Pons (tissue), 1 donor: Measurements from ENCODE around the gene AGER.
A peak's percentile ranks its signal among the peaks of the same experiment; 100 is the strongest.

Experiments
- DNase-seq: peaks from one replicate; pipeline ENCODE4 v3.0.0-alpha.2; 2016; ENCODE audit warnings: low spot score

AGER gene

DNA sequence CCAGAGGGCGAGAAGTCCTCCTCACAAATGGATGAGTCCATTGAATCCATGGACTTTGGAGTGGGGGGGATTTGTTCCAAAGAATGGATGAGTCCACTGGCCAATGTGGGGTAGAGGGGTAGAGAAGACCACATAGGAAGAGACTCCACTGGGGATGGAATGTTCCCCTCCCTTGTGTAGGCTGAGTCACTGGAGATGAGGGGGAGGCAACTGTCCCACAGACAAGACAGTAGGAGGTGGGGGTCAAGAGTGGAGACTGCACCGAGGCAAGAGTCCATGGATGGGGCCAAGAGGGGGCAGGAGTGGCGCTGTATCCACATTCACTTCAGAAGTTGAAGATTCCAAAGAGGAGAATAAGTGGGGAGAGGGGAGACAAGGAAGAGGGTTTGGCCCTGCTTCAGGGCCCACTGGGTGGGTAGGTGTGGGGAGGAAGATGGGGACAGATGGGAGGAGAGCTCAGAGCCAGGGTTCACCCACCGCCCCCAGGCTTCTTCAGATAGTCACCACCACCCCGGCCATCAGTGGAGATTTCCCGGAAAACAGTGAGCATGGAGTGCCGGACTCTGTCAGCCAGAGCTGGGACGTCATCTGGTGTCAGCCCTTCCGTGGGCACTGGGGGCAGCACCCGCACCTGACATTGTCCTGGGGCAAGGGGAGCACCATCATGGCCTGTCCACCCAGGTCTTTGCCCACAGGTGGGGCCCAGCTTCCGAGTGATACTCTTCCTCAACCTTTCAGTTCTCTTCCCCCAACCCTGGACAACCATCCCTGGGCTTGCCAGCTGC is 15.1 kb downstream of the AGER start:
- DNase-seq = no peak

DNA sequence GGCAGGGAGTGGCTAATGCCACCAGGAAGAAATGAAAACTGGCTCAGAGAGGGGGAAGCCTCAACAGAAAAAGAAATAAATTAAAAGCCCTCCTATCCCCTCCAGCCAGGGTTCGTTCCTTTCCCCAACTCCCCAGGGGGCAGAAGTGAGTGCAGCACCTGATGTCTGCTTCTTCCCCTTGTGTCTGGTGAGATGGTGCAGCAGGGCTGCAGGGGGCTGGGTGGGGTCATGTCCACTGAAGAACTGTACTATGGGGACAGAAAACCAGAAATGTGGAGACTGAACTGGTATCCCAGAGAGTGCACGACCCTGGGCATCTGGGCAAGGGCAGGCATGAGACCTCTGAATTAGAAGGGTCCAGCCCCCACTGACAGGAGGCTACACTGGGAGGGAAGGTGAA is 15.7 kb downstream of the AGER start:
- no peak for DNase-seq

DNA sequence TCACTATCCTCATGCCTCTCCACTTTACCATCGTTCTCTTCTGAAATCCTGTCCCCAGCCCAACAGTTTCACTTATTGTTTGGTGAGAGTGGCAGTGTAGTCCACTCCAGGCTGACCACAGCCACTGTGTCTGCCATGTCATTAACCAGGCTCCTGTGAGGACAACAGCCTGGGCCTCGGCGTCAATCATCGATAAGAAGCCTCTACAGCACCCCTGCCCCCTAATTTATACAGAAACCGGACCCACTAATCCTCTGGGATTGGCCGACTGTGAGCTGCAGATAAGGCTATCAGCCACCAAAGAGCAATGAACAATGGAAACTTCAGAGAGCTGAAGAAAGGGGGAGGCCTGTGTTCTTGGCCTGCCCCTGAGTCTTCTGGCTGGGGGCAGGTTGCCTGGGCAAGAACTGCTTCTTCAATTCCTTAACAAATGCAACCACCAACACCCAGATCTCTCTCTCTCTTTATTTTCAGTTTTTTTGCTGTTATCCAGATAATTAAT is 16.2 kb downstream of the AGER start:
- DNase-seq = no peak

DNA sequence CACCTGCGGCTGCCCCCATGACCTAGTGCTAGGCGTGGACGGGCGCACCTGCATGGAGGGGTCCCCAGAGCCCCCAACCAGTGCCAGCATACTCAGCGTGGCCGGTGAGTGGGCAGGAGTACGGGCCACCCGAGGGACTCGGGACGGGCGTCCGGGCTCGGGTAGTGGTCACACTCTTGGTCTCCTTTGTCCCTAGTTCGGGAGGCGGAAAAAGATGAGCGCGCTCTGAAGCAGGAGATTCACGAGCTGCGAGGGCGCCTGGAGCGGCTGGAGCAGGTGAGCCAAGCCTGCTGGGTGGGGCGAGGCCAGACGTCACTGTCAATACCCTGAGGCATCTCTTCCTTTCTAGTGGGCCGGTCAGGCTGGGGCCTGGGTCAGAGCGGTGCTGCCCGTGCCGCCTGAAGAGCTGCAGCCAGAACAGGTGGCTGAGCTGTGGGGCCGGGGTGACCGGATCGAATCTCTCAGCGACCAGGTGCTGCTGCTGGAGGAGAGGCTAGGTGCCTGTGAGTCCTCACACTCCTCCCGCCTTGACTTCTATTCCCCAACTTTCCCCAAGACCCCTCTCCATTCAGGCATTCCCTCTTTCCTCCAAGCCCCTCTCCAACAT is 16.8 kb downstream of the AGER start:
- DNase-seq = no peak

DNA sequence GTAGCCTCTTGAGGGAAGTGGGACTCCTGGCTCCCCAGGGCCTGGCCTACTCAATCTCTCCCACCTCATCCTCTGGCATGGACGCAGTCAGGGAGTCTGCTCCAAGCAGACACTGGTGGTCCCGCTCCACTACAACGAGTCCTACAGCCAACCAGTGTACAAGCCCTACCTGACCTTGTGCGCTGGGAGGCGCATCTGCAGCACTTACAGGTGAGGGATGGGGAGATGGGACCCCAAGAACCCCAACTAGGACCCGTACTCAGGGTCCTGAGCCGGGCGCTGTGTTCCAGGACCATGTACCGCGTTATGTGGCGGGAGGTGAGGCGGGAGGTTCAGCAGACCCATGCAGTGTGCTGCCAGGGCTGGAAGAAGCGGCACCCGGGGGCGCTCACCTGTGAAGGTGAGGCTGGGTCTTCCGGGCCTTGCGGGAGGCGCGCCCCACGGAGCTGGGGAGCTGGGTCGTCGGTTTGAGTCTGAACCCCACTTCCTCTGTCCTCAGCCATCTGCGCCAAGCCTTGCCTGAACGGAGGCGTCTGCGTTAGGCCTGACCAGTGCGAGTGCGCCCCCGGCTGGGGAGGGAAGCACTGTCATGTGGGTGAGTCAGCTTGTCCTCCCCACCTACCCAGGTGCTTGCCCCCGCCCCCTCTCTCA is 17.5 kb downstream of the AGER start:
- no peak for DNase-seq

DNA sequence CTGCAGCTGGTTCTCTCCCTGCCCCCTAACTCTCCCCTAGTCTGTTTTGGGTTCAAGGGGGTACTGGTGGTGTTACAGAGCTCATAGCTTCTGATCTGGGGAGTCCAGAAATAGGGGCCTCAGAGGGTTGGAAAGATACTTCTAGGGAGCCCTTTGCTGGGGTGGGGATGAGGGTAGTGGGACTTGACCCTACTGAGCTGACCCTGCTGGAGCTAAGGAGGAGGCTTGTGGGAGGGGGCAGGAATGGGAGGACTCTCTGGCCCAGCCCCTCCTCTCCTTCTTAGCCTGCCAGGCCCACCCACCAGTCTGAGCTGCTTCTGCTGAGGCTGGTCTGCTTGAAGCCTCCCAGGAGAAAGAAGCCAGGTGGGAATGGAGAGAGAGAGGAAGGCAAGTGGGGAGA is 19.8 kb downstream of the AGER start, which contains the start of gene EGFL8:
Gene EGFL8, plus strand, starts transcription at position 301 of the 400 bp plus-strand sequence. CDS start 1,571 bp downstream, outside the sequence.
- no peak for DNase-seq

DNA sequence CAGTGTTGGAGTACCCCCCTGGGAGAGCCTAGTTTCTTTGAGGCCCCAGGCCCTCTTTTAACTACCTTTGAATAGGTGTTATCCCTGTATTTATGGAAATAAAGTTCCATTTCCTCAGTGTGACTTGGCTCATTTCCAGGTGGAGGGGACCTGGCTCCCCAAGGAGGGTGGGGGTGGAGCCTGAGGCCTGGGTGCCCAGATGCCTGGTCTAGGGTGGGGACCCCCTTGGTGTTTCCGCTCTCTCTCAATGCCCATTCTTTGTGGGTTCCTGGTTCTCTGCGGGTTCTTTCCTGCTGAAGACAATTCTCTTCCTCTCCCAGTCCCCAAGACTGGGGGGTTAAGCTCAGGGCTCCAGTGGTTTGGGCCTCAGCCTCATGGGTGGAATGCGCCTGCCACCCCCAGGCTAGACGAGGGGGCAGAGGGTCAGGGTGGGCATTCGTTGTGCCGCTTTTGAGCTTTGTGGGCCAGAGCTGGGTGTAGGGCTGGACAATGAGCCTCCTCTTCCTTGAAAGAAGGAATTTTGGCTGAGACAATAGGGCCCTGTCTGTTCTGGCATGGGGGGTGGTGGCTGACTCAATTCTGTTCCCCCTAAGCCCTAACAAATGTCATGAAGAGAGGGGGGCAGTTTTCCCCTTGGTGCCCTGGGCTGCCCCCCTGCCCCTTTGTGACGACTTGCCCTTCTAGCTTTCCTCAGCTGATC is 20.3 kb downstream of the AGER start:
- peak; percentile 34 for DNase-seq

DNA sequence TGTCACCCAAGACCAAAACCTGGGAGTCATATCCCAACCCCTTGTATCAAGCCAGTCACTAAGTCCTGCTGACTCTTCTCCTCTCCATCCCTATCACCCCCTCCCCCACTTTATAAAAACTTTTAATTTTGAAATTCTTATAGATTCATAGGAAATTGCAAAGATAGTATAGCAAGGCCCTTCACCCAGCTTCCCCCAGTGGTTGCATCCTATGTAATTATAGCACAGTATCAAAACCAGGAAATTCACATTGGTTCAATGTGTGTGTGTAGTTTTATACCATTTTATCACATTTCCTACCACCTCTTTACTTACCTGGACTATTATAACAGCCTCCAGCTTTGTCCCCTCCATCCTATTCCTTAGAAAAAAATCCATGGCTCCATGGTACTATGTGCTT is 26.0 kb downstream of the AGER start:
- no peak for DNase-seq

DNA sequence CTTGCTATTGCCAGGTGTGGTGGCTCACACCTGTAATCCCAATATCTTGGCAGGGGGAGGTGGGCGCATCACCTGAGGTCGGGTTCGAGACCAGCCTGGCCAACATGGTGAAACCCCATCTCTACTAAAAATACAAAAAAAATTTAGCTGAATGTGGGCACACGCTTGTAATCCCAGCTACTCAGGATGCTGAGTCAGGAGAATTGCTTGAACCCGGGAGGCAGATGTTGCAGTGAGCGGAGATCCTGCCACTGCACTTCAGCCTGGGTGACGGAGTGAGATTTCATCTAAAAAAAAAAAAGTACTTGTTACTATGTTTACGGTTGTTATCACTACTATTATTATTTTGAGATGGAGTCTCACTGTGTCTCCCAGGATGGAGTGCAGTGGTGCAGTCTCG is 27.2 kb downstream of the AGER start:
- no peak for DNase-seq

DNA sequence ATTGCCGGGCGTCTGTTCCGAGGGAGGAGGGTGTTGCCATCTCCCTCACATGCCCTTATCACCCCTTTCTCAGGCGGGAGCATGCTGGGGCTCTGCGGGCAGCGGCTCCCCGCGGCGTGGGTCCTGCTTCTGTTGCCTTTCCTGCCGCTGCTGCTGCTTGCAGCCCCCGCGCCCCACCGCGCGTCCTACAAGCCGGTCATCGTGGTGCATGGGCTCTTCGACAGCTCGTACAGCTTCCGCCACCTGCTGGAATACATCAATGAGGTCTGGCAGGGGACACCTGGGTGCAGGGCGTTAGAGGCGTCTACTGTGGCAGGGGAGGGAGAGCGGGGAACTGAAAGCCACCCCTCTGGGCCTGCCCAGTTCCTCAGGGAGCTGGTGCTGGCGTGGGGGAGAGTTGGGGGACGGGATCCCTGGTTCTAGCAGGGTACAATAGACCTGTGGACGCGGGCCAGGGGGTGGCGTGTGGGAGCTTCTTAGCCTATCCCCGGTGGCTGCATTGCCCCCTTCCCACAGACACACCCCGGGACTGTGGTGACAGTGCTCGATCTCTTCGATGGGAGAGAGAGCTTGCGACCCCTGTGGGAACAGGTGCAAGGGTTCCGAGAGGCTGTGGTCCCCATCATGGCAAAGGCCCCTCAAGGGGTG is 29.4 kb downstream of the AGER start:
- peak; percentile 66 for DNase-seq

DNA sequence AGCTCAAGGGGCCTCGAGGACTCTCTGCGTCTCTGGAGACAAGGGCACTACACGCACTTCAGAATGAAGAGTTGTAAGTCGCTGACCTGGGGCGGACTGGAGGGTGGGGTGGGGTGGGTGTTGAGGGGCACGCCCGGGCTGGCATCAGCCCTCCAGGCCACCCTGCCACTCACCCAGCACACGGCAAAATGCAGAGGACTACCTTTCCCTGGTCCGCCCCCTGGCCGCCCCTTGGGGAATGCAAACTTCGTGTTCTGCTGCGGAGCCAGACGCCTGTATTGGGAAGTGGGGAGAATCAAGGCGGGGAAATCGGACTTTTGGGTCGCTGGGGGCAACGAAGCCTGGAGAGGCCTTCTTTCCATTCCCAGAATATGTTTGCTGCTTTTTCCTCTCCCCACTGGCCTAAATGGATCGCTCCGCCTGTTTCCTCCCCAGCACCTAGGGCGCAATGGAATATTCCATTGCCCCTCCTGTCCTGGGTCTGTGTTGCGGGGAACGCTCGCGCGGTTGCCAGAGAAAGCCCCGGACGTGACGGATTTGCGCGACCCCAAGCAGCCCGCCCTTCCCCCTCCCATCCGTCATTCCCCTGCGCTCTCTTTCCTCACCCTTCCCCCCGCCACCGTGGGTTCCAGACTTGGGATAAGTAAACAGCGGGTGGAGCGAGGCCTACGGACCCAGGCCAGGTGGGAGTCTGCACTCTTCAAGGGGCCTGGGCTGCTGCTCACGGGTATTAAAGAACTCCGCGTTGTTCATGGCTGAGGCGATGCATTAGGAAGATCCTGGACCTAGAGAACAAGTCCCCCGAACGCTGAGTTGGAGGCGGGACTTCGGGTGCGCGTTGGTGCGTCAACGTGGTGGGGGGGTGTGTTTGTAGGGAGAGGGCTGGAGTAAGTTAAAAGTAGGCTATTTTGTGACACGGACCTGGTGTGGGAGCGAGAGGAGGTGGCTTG is 30.2 kb downstream of the AGER start, which contains the start of gene PPT2:
Gene PPT2, plus strand, starts transcription at position 578 of the 950 bp plus-strand sequence. CDS start 454 bp downstream, outside the sequence.
- DNase-seq = peak; percentile 87

DNA sequence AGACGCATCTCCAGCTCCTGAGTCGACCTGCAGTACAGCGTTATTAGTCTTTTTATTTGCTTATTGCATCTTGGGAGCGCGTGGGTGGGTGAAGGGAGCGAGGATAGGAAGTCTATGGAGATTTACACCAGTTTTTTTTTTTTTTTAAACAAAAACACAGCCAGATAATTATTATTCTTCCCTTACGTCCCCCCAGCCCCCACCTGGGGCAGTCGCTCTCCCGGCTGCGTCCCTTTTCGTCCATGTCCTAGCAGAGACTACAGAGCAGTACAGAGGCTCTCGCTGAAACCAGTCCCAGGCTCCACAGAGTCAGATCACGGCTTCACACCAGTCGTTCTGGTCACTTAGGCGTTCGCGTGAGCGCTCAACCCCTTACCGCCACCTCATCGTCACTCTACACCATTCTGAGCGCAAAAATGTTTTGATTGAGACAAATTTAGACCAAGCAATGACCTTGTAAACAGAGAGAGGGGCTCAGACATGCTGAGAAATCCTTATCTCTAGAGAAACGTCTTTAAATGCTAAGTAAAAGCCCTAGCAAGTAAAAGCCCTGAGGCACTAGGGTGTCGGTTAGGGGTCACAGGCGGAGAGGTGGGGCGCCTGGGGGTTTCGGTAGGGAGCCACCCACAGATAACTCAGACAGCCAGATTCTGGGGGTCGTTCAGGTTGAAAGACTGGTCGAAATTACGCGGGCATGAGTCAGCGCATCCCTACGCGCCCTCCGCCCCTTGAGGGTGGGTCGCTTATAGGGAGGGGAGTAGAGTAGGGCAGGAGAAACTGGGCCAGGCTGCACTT is 31.1 kb downstream of the AGER start:
- peak; percentile 50 for DNase-seq

DNA sequence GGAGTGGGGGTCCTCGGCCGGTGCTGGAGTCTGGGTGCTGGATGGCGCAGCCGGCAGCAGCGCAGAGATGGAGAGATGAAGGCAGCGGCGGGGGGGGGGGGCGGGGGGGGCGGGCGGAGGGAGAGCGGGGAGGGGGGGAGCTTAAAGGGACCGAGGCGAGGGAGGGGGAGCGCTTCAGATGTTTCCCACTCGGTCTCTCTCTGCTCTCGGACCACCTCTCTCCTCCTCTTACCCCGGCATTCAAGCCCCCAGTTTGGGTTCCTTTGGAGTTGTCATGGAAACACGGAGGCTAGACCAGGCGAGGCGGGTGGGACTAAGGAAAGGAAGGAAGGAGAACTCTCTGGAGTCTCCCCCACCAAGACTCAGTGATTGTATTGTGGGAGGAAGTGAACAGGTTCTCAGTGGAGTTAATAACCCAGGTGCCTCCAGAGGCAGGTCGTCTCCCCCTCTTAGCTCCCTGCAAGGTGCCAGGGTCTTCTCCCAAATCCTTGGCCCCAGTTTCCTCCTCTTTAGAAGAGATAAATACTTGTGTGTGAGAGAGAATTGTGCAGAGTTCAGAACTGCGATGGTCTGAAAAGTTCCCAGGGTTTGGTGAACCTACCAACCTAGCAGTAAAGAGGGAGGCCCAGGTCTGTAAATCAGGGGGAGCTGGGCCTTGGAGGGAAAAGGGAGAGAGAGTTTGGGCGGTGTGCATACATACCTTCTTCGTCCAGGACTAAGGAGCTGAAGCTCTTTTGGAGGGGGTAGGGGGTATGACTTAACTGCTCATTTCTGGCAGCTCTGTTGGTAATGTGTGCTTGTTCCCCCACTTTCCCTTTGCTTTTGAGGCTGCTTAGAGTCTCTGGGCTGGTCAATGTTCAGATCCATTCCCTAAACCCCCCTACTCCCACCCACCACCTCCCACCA is 31.9 kb downstream of the AGER start, which contains the start of gene PRRT1:
Gene PRRT1, minus strand, starts transcription at position 77 of the 906 bp plus-strand sequence. CDS start 112 bp downstream, outside the sequence.
- no peak for DNase-seq

DNA sequence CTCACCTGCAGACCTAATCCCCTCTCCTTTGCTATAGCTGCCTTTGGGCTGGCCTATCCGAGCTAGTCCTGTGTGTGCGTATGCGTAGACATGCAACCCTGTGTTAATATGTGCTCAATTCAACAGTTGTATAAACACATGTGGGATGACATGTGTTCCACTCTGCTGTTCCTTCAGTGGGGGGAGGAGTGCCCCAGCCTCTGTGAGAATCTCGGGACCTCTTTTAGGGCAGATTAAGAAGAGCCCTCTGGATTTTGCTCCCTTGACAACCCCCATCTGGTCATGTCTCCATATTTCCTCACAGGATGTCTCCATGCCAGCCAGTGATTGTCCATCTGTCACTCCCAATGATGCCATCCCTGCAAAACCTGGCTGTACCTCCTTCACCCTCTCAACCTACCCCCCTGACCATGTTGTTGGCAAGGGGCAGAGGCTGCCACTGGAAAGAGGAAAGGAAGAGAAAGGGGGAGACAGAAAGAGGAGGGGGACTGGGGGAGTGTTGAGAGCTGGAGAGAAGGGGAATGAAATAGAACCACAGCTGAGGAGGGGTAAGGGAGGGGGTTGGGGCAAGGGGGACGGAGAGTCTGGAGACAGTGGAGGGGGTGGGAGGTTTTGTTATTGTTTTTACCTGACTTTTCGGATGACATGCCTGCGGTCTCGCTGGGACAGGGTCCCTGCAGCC is 32.7 kb downstream of the AGER start:
- no peak for DNase-seq

DNA sequence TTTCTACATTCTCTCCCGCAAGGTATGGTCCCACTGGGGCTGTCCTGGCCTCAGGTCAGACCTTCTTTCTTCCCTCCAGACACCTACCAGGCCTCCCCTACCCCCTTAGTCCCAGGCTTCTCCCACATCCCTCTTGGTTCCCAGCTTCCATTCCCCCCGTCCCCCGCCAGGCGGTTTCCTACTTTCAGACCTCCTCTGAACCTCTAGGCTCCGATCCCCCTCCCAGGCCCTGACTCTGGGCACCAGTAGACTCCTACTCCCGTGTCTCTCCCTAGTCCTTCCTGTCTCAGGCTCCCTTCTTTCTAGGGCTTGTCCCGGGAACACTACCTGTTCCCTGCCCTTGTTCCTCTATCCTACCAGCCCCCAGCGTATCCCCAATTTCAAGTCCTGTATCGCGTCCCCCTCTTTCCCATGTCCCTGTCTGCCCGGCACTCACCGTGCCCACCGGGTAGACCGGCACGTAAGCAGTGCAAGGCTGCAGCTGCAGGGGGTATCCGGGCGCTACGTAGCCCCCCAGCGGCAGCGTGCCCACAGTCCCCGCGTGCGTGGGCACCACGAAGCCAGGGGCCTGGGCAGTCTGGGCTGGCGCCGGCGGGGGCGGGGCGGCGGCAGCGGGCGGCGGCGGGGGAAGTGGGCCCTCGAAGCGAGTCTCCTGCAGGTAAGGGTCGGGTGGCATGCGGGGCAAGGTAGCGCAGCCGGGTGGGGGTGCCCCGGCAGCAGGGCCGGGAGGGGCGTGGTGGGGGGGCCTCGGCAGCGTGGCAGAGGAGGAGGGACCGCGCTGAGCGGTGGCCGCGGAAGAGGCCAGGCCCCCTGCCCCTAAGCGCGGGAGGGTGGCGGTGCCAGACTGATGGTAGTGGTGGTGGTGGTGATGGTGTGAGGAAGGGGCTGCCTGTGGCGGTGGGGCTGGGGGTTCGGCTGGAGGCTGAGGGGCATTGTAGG is 33.9 kb downstream of the AGER start:
- no peak for DNase-seq

DNA sequence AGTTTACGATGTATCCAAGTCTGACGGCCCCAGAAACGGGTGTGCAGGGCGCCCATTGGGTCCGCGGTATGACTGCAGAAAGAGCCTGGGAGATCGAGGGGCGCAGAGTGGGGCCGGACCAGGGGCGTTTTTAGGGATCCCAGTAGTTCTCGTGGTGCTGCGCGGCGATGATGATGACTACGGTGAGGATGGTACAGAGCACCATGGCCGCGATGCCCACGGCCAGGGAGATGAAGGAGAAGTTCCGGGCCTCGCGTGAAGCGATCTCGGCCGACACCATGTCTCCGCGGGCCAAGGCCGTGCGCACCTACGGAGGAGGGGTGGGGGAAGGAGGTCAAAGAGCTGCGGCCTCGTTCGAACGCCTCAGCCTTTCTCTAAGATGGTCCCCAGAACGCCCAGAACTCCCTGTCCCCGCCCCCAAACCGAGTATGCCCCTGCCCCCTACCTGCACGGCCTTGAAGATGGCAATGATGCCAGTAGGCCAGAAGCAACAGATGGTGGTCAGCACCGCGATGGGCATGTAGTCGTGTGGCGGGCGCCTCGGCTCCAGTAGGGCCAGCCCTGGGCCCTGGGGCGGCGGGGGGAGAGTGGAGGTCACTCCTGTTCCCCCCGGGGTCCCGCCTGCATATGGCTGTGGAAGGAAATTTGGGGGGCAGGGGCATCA is 34.8 kb downstream of the AGER start:
- DNase-seq = no peak
